ENCODE results near the gene SH3BGRL3. TPM values are rescaled to one million over a fixed set of nuclear protein-coding genes. Genes with fewer than 3 reads are reported as not detected.

SH3BGRL3 gene
- total and polyA plus RNA-seq, 2 experiments from 2014 or later = 30.9 to 370 TPM

- no peak overlapping the region for H3K4me3 Mint-ChIP-seq
- H3K79me2 ChIP-seq (replicated peaks; ENCODE audit: insufficient read depth) = 0 out of 2 replicates have a peak, but pooled peaks cover 6% of the 10 kb centered on the region
- no peak for DNase-seq (ENCODE audit: low spot score)
- ATAC-seq = no peak
- H3K4me3 ChIP-seq = no peak overlapping the region
- no peaks in the 10 kb centered on the region for H3K27me3 ChIP-seq (ENCODE audit: insufficient read depth)
- no peaks in the 10 kb centered on the region for H3K9me2 ChIP-seq (ENCODE audit: insufficient read depth)
- H3K4me1 Mint-ChIP-seq = peaks cover 3% of the 10 kb centered on the region; the same call in 2 of the 3 replicates
- H3F3A ChIP-seq (replicated peaks; ENCODE audit: low read depth) = 0 out of 2 replicates have a peak, but pooled peaks cover under 1% of the 10 kb centered on the region
- H3K4me2 ChIP-seq = no peak overlapping the region
- TF ChIP-seq ZNF462 (CRISPR knock-in tag; IDR thresholded peaks at IDR 0.05) = no peak
- no peak for TF ChIP-seq NANOG (IDR thresholded peaks at IDR 0.05; ENCODE audit: borderline replicate concordance)
- no peak for TF ChIP-seq CTCF (conservative IDR thresholded peaks at IDR 0.05; ENCODE audit: low read depth in 2 of 2)
- no peak for TF ChIP-seq EZH2 (IDR thresholded peaks at IDR 0.05; ENCODE audit: low read depth, unreplicated experiment)
- no peak for TF ChIP-seq CREB1 (CRISPR knock-in tag; IDR thresholded peaks at IDR 0.05; ENCODE audit: low read depth)
- TF ChIP-seq ZNF114 (CRISPR knock-in tag; IDR thresholded peaks at IDR 0.05) = no peak
- no peak for TF ChIP-seq ZNF331 (CRISPR knock-in tag; IDR thresholded peaks at IDR 0.05; ENCODE audit: low read depth)
- TF ChIP-seq EZH2phosphoT487 (IDR thresholded peaks at IDR 0.05; ENCODE audit: unreplicated experiment) = no peak
- H2AFZ ChIP-seq = no peak overlapping the region
- H3K27me3 Mint-ChIP-seq (ENCODE audit: insufficient read depth, low read depth, poor library complexity) = peaks cover 5% of the 10 kb centered on the region
- H3K36me3 Mint-ChIP-seq (ENCODE audit: low read depth) = no peaks in the 10 kb centered on the region
- no peaks in the 10 kb centered on the region for H3K36me3 ChIP-seq (ENCODE audit: insufficient read depth)
- H3K4me1 ChIP-seq (ENCODE audit: insufficient read depth) = peaks cover 5% of the 10 kb centered on the region; the same call in 1 of the 2 replicates
- no peak overlapping the region for H3K27ac ChIP-seq (ENCODE audit: low read depth)
- no peak overlapping the region for H3K27ac Mint-ChIP-seq
- H4K20me1 ChIP-seq (replicated peaks; ENCODE audit: insufficient read depth) = no peaks in the 10 kb centered on the region
- no peaks in the 10 kb centered on the region for H3K9me3 Mint-ChIP-seq
These were observed 20.8 kb downstream of the SH3BGRL3 start for GRCh38 chr1:26300578-26301275.

Measured in GM23338 (cell line).